CD14-positive monocyte (primary cell): ENCODE data around the gene IL5RA. TPM values are rescaled to one million over a fixed set of nuclear protein-coding genes. Genes with fewer than 3 reads are reported as not detected.

Experiments
- DNase-seq, 3 donors: peaks; one replicate each; pipeline ENCODE4 v3.0.0-alpha.2; 2011 to 2022
- H2AFZ ChIP-seq: 2 replicates; pipeline ENCODE4 v1.6.0; 2012; ENCODE audit warnings: mild to moderate bottlenecking, low read depth, low read length, inconsistent platforms; ENCODE audit not compliant: insufficient read depth, poor library complexity, severe bottlenecking
- H3K27ac ChIP-seq, 2 donors: 1 replicate in 1 of 2; 2 replicates in 1 of 2; pipeline ENCODE4 v1.5.1; 2012 to 2013; ENCODE audit warnings: low read length in 2 of 2, control low read depth in 1 of 2, inconsistent platforms in 1 of 2, low read depth in 1 of 2, mild to moderate bottlenecking in 1 of 2
- H3K27me3 ChIP-seq, 2 donors: one replicate each; pipeline versions ENCODE4 v1.6.0 to v1.6.1; 2011 to 2013; ENCODE audit warnings: low read length in 2 of 2; ENCODE audit not compliant: control insufficient read depth in 2 of 2, insufficient read depth in 2 of 2
- H3K36me3 ChIP-seq, 2 donors: replicated peaks in 1 of 2; 1 replicate in 1 of 2; 2 replicates in 1 of 2; pipeline versions ENCODE4 v1.5.1 to v1.6.1; 2012 to 2013; ENCODE audit warnings: low read length in 2 of 2, control low read depth in 1 of 2, inconsistent platforms in 1 of 2, mild to moderate bottlenecking in 1 of 2; ENCODE audit not compliant: insufficient read depth in 2 of 2, control insufficient read depth in 1 of 2
- H3K4me1 ChIP-seq, 2 donors: 1 replicate in 1 of 2; 2 replicates in 1 of 2; pipeline versions ENCODE4 v1.5.1 to v1.6.1; 2012 to 2013; ENCODE audit warnings: low read length in 2 of 2, control low read depth in 1 of 2, inconsistent platforms in 1 of 2, mild to moderate bottlenecking in 1 of 2, moderate library complexity in 1 of 2; ENCODE audit not compliant: insufficient read depth in 2 of 2, control insufficient read depth in 1 of 2
- H3K4me2 ChIP-seq: replicated peaks from 2 replicates; pipeline ENCODE3; 2012; ENCODE audit warnings: low read length, moderate library complexity, mild to moderate bottlenecking; ENCODE audit not compliant: poor library complexity, severe bottlenecking; ENCODE audit errors: extremely low read depth
- H3K4me3 ChIP-seq, 3 experiments: fragments of 200-600 bp in 1 of 3; sonication (generic) in 1 of 3; replicated peaks in 1 of 3; 1 replicate in 2 of 3; 2 replicates in 1 of 3; pipeline ENCODE4 v1.5.1; 2011 to 2013; ENCODE audit warnings: low read length in 3 of 3, mild to moderate bottlenecking in 3 of 3, control low read depth in 2 of 3, low read depth in 2 of 3, inconsistent platforms in 1 of 3, moderate library complexity in 1 of 3
- H3K79me2 ChIP-seq: 2 replicates; pipeline ENCODE4 v1.6.0; 2012; ENCODE audit warnings: mild to moderate bottlenecking, control low read depth, inconsistent platforms, low read length, moderate library complexity; ENCODE audit not compliant: insufficient read depth
- H3K9ac ChIP-seq: 2 replicates; pipeline ENCODE4 v1.6.0; 2017; ENCODE audit warnings: low read length, mild to moderate bottlenecking; ENCODE audit not compliant: insufficient read depth, poor library complexity, severe bottlenecking
- H3K9me3 ChIP-seq, 2 donors: replicated peaks in 1 of 2; 1 replicate in 1 of 2; 2 replicates in 1 of 2; pipeline versions ENCODE4 v1.5.1 to v1.6.1; 2012 to 2013; ENCODE audit warnings: low read length in 2 of 2, control low read depth in 1 of 2; ENCODE audit not compliant: control insufficient read depth in 1 of 2, insufficient read depth in 1 of 2
- H4K20me1 ChIP-seq: 2 replicates; pipeline ENCODE4 v1.6.0; 2012; ENCODE audit warnings: mild to moderate bottlenecking, low read length, control low read depth, moderate library complexity; ENCODE audit not compliant: insufficient read depth
- H3K27ac Mint-ChIP-seq, 7 donors: one replicate each; pipeline ENCODE4 v1.8.0; 2020; ENCODE audit warnings: mild to moderate bottlenecking in 7 of 7, mixed read lengths in 7 of 7, moderate library complexity in 6 of 7, inconsistent platforms in 2 of 7
- H3K27me3 Mint-ChIP-seq, 3 donors: one replicate each; pipeline ENCODE4 v1.8.0; 2021 to 2022; ENCODE audit warnings: low read depth in 3 of 3, mild to moderate bottlenecking in 3 of 3, mixed read lengths in 3 of 3, moderate library complexity in 3 of 3, inconsistent platforms in 1 of 3
- H3K36me3 Mint-ChIP-seq, 2 donors: one replicate each; pipeline ENCODE4 v1.8.0; 2020; ENCODE audit warnings: mixed read lengths in 2 of 2, inconsistent platforms in 1 of 2, mild to moderate bottlenecking in 1 of 2
- H3K4me1 Mint-ChIP-seq: one replicate; pipeline ENCODE4 v1.8.0; 2020; ENCODE audit warnings: mild to moderate bottlenecking, mixed read lengths
- H3K4me3 Mint-ChIP-seq, 2 donors: one replicate each; pipeline ENCODE4 v1.8.0; 2020; ENCODE audit warnings: mild to moderate bottlenecking in 2 of 2, mixed read lengths in 2 of 2, moderate library complexity in 1 of 2
- H3K9me3 Mint-ChIP-seq, 7 donors: one replicate each; pipeline ENCODE4 v1.8.0; 2020 to 2022; ENCODE audit warnings: mixed read lengths in 7 of 7, mild to moderate bottlenecking in 6 of 7, moderate library complexity in 6 of 7, inconsistent platforms in 2 of 7
- CTCF ChIP-seq: fragments of 200-600 bp; IDR thresholded peaks from one replicate; pipeline ENCODE4 v1.8.0; 2022; ENCODE audit warnings: antibody characterized with exemption, mild to moderate bottlenecking
- WGBS: methylation state at CpG from one replicate; pipeline ENCODE4 v1.1.5; 2013; ENCODE audit warnings: missing lambda C conversion rate; ENCODE audit not compliant: insufficient coverage; 5-methylcytosine and 5-hydroxymethylcytosine counted together
- intact Hi-C, 2 donors: fragments of 100-400 bp; cut with micrococcal nuclease; formaldehyde crosslinking; loops; one replicate each; pipeline versions ENCODE4 v1.15.0 to v1.15.1; 2023
- polyA plus RNA-seq, 3 donors: library from polyadenylated mRNA; depleted of rRNA in 1 of 3; unstranded in 2 of 3; stranded (reverse) in 1 of 3; fragments of 300-500 nt in 2 of 3; fragments of >200 nt in 1 of 3; fragmentation: Illumina TruSeq in 2 of 3; gene quantifications; 1 replicate in 2 of 3; 2 replicates in 1 of 3; pipeline ENCODE4 v1.2.3, GENCODE V29; 2012 to 2021

Gene IL5RA
- polyA plus RNA-seq, 3 donors, result not detected

- Histone ChIP-seq H3K4me1 (no peaks in the 10 kb centered on the region), H3K36me3 (no peaks in the 10 kb centered on the region), H3K9ac (no peak overlapping the region), H3K27ac (no peak overlapping the region), H3K4me2 (no peak overlapping the region), H3K9me3 (no peaks in the 10 kb centered on the region), H4K20me1 (no peaks in the 10 kb centered on the region), H2AFZ (no peak overlapping the region), H3K4me3 (no peak overlapping the region), H3K79me2 (no peaks in the 10 kb centered on the region), H3K27me3 (no peaks in the 10 kb centered on the region)
- no peak for TF ChIP-seq CTCF
- no peak for DNase-seq
- Mint-ChIP-seq H3K27me3 (peaks cover 0 to 4% (median 2%) of the 10 kb centered on the region in 3 donors), H3K4me3 (no peak overlapping the region), H3K9me3 (peaks cover 0 to 15% (median 4%) of the 10 kb centered on the region in 7 donors), H3K4me1 (peaks cover 5% of the 10 kb centered on the region), H3K36me3 (no peaks in the 10 kb centered on the region), H3K27ac (no peak overlapping the region)
- intact Hi-C loops, result no loop called here
Observed at GRCh38 chr3:3087279-3087678, 22.9 kb downstream of the IL5RA start.

GRCh38 chr3:3086239-3086638 lies 23.9 kb downstream of the IL5RA start:
- Histone ChIP-seq H3K36me3 (no peaks in the 10 kb centered on the region), H3K27ac (no peak overlapping the region), H3K27me3 (no peaks in the 10 kb centered on the region), H3K9ac (no peak overlapping the region), H3K4me3 (no peak overlapping the region), H4K20me1 (no peaks in the 10 kb centered on the region), H3K4me2 (no peak overlapping the region), H3K4me1 (no peaks in the 10 kb centered on the region), H3K9me3 (no peaks in the 10 kb centered on the region), H3K79me2 (no peaks in the 10 kb centered on the region), H2AFZ (peak overlapping the region; percentile 17)
- intact Hi-C loops, result no loop called here
- no peak overlapping the region for H3K27ac Mint-ChIP-seq
- no peak for DNase-seq
- peaks cover 0 to 4% (median 2%) of the 10 kb centered on the region in 3 donors for H3K27me3 Mint-ChIP-seq
- H3K4me3 Mint-ChIP-seq, result peak overlapping the region in 1 of 2 donors; percentile 28
- WGBS, result 54% methylated on average over 3 of the region's 6 CpGs
- peaks cover 5% of the 10 kb centered on the region for H3K4me1 Mint-ChIP-seq
- TF ChIP-seq CTCF, result no peak
- H3K9me3 Mint-ChIP-seq, result peaks cover 0 to 13% (median 2%) of the 10 kb centered on the region in 7 donors
- no peaks in the 10 kb centered on the region for H3K36me3 Mint-ChIP-seq
